ENCODE data around the gene SORCS1. TPM values are rescaled to one million over a fixed set of nuclear protein-coding genes. Genes with fewer than 3 reads are reported as not detected.

The SORCS1 gene
- polyA plus RNA-seq, 1 experiment, result 0.02 TPM

DNA sequence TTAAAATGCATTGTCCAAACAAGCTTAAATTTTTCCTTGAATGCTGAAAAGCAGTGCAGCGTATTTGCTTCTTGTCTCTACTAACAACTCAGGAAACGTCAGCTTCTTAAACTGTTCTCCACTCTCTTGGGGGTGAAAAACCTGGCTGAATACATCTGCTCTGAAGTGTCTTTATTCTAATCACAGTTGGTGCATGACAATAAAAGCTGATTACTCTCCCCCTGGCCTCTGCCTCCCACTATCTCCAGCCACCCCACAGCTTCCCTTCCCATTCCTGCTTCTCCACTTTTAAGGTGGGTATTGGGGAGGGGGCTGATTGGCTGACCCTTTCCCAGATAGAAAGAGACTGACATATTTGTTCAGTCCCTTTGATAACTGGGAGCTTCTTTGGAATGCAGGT, 456.0 kb downstream of the SORCS1 start:
- no peak overlapping the region for H3K27ac ChIP-seq (ENCODE audit: low read depth, low read length)
- DNase-seq (ENCODE audit: low read depth, low spot score), result no peak
- TF ChIP-seq, protein P1, sequence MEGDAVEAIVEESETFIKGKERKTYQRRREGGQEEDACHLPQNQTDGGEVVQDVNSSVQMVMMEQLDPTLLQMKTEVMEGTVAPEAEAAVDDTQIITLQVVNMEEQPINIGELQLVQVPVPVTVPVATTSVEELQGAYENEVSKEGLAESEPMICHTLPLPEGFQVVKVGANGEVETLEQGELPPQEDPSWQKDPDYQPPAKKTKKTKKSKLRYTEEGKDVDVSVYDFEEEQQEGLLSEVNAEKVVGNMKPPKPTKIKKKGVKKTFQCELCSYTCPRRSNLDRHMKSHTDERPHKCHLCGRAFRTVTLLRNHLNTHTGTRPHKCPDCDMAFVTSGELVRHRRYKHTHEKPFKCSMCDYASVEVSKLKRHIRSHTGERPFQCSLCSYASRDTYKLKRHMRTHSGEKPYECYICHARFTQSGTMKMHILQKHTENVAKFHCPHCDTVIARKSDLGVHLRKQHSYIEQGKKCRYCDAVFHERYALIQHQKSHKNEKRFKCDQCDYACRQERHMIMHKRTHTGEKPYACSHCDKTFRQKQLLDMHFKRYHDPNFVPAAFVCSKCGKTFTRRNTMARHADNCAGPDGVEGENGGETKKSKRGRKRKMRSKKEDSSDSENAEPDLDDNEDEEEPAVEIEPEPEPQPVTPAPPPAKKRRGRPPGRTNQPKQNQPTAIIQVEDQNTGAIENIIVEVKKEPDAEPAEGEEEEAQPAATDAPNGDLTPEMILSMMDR (IDR thresholded peaks at IDR 0.05; ENCODE audit: low read depth, low read length), result no peak
- no peaks in the 10 kb centered on the region; the same call in 1 of the 2 replicates for H3K9me3 ChIP-seq (ENCODE audit: control insufficient read depth, insufficient read depth, low read length)
- no peak overlapping the region for H3K4me3 ChIP-seq (ENCODE audit: low read depth, low read length)
- POLR2A ChIA-PET, result no interaction called here
- H3K27me3 ChIP-seq (ENCODE audit: control insufficient read depth, insufficient read depth, low read length), result no peaks in the 10 kb centered on the region
- CTCF ChIA-PET, result interaction anchor here (0.6 kb wide), 1 partner anchor 365 kb away, joined by 5 read pairs; no protein-coding TSS in a partner anchor

DNA sequence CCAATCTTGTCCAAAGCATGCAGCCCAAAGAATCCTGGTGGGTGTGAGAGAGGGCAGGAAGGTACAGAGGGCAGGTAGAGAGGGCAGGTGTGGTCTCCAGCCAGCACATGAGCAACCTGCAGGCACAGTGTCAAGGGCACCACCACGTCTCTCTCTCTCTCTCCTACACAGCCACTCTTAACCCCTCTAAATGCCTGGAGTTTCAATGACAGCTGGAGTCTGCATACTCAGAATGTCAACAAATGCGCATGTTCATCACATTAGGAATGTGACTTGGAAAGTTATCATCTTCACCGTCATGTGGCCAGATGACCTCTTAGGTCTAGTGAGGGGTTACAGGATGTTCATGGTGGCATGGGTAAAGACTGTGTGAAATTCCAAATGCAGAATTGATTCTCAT, 456.8 kb downstream of the SORCS1 start:
- Histone ChIP-seq H3K4me3 (ENCODE audit: low read depth, low read length) (no peak overlapping the region), H3K27me3 (ENCODE audit: control insufficient read depth, insufficient read depth, low read length) (no peaks in the 10 kb centered on the region), H3K27ac (ENCODE audit: low read depth, low read length) (no peak overlapping the region), H3K9me3 (ENCODE audit: control insufficient read depth, insufficient read depth, low read length) (no peaks in the 10 kb centered on the region; the same call in 1 of the 2 replicates)
- POLR2A ChIA-PET, result no interaction called here
- TF ChIP-seq, protein P1 (IDR thresholded peaks at IDR 0.05; ENCODE audit: low read depth, low read length), result no peak
- CTCF ChIA-PET, result no interaction called here
- no peak for DNase-seq (ENCODE audit: low read depth, low spot score)

DNA sequence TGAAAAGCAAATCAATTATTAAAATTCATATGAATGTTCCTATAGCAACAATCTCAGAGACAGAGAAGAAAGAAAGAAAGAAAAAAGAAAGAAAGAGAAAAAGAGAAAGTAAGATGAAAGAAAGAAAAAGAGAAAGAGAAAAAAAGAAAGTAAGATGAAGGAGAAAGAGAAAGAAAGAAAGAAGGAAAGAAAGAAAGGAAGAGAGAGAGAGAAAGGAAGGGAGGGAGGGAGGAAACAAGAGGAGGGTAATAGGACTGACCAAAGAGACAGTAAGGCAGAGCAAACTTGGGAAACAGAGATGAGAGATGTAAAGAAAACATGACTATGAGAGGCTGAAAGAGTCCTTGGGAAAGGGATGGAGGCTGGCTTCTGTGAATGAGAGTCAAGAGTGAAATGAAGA, 458.4 kb downstream of the SORCS1 start:
- TF ChIP-seq, protein P1 (IDR thresholded peaks at IDR 0.05; ENCODE audit: low read depth, low read length), result no peak
- Histone ChIP-seq H3K27ac (ENCODE audit: low read depth, low read length) (no peak overlapping the region), H3K9me3 (ENCODE audit: control insufficient read depth, insufficient read depth, low read length) (no peaks in the 10 kb centered on the region; the same call in 1 of the 2 replicates), H3K4me3 (ENCODE audit: low read depth, low read length) (no peak overlapping the region), H3K27me3 (ENCODE audit: control insufficient read depth, insufficient read depth, low read length) (no peaks in the 10 kb centered on the region)
- ChIA-PET CTCF (interaction anchor here (0.6 to 1.4 kb wide), 8 partner anchors 9 to 1089 kb away, joined by 3 to 5 read pairs (median 3); no protein-coding TSS in a partner anchor), POLR2A (no interaction called here)
- no peak for DNase-seq (ENCODE audit: low read depth, low spot score)

DNA sequence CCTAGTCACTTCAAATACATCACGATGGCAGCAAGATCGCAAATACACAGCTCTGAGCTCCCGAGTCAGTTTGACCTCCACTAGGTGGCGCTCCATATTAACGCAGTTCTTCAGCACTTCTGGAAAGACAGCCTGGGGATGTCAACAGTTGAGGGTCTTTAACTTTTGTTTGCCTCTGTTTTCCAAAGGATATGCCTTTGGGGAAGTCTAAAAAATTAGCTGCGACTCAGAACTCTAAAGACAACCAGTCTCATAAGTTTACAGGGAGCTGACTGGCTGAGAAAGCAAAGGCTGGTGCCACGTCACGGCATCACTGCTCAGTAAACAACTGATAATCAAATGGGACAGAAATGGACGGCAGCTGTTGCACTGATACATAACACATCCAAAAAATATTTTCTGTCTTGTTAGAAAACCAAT, 458.8 kb downstream of the SORCS1 start:
- TF ChIP-seq, protein P1 (IDR thresholded peaks at IDR 0.05; ENCODE audit: low read depth, low read length), result peak; percentile 65
- POLR2A ChIA-PET, result no interaction called here
- Histone ChIP-seq H3K4me3 (ENCODE audit: low read depth, low read length) (no peak overlapping the region), H3K27me3 (ENCODE audit: control insufficient read depth, insufficient read depth, low read length) (no peaks in the 10 kb centered on the region), H3K27ac (ENCODE audit: low read depth, low read length) (no peak overlapping the region), H3K9me3 (ENCODE audit: control insufficient read depth, insufficient read depth, low read length) (no peaks in the 10 kb centered on the region; the same call in 1 of the 2 replicates)
- CTCF ChIA-PET, result interaction anchor here (0.6 to 1.4 kb wide), 9 partner anchors 9 to 1089 kb away, joined by 3 to 5 read pairs (median 3); no protein-coding TSS in a partner anchor
- DNase-seq (ENCODE audit: low read depth, low spot score), result peak; percentile 2

DNA sequence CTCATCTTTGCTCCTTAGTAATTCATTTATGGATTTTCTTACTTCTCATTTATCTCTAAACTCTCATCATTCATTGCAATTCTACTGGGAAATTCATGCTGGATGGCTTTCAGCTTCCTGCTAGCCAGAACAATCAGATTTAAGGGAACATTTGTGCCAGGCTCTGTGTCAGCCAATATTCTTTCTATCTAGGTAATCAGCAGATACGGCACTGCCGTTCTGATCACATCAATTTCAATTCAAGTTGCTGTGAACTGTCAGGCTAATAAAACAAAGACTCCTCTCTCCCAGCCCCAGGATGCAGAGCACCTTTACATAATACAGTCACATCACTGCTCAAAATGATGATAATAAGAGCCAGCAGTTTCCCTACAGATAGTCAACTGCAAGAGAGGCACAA, 468.3 kb downstream of the SORCS1 start:
- DNase-seq (ENCODE audit: low read depth, low spot score), result no peak
- H3K27me3 ChIP-seq (ENCODE audit: control insufficient read depth, insufficient read depth, low read length), result no peaks in the 10 kb centered on the region
- ChIA-PET CTCF (no interaction called here), POLR2A (no interaction called here)
- peaks cover 4% of the 10 kb centered on the region for H3K9me3 ChIP-seq (ENCODE audit: control insufficient read depth, insufficient read depth, low read length)
- H3K27ac ChIP-seq (ENCODE audit: low read depth, low read length), result no peak overlapping the region
- TF ChIP-seq, protein P1 (IDR thresholded peaks at IDR 0.05; ENCODE audit: low read depth, low read length), result no peak
- no peak overlapping the region for H3K4me3 ChIP-seq (ENCODE audit: low read depth, low read length)

All from AG04450 (cell line).